ENCODE measurements around the gene CARS1.
A peak's percentile ranks its signal among the peaks of the same experiment; 100 is the strongest.

Gene CARS1

DNA sequence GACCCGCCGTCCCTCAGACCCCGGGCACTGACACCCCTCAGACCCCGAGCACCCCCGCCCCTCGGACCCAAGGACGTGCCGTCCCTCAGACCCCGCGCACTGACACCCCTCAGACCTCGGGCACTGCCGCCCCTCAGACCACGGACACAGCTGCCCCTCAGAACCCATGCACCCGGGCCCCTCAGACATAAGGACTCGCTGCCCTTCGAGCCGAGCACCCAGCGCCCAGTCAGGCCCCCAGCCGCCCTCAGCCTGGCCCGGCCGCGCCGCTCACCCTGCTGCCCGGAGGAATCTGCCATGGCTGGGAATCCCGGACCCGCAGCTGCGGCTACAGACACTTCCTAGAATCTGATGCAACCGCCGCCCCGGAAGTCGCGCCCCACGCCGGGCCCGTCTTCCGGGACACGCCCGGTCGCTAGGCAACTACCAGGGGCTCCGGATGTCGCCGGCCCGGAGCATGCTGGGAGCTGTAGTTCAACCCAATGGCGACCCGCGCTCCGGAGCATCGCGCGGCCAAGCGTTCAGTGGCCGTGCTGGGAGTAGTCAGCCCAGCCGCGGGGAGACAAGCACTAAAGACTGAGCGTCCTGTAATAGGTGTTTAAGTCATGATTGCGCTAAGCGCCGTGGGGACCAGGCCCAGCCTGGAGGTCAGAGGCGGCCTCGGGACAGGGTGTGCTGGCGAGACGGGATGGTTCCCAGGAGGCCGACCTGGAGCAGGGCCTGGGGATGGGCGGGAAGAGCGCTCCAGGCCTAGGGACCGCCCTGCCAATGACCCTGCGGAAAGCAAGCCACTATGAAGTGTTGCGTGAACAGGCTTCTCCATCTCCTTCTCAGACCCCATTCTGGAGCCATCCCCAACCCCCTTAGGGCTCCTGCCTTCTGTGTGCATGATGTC lies at the start of gene CARS1:
CARS1 (minus strand) TSS at position 355 of the 895 bp plus-strand sequence; CDS start at position 299, 56 bp downstream.
- DNase-seq, result peak; percentile 69

DNA sequence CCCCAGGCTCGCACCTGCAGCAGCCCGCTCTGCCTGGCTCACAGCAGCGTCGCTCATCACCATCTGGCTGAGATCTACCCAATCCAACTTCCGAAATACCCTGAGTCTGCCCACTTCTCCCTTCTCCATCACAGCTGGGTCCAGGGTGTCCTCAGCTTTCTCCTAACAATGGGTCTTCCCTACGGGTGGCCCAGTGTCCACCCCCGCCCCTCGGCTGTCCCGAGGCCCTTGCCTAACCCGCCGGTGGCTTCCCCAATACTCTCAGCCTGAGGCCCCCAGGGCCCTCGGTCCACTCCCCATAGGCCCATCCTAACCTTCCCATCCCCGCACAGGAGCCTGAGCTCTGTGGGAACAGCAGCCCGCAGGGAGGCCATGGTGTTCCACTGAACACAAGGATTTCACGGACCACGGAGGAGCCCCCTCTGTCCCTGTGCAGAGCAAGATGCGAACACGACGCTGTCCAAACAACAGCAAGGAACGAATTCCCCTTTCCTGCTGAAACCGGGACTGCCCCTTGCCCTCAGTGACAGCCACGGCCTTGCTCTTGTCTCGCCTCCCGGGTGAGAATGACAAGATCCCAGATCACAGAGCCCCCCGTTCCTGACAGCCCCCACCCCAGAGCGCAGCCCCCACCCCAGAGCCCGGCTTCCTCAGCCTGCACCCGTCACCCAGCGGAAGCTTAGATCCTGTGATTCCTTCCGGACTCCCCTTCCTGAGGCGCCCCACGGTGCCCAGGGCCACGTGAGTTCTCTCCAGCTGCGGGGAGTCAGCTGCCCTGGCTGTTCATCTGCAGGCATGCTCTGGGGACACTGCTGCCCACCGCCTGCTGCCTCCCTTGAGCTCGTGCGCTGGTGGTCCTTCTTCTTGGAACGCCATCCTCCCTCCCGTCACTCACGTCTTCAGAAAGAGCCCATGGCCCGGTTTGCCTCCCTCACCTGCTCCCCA lies 48.8 kb upstream of the CARS1 start:
- DNase-seq, result no peak

DNA sequence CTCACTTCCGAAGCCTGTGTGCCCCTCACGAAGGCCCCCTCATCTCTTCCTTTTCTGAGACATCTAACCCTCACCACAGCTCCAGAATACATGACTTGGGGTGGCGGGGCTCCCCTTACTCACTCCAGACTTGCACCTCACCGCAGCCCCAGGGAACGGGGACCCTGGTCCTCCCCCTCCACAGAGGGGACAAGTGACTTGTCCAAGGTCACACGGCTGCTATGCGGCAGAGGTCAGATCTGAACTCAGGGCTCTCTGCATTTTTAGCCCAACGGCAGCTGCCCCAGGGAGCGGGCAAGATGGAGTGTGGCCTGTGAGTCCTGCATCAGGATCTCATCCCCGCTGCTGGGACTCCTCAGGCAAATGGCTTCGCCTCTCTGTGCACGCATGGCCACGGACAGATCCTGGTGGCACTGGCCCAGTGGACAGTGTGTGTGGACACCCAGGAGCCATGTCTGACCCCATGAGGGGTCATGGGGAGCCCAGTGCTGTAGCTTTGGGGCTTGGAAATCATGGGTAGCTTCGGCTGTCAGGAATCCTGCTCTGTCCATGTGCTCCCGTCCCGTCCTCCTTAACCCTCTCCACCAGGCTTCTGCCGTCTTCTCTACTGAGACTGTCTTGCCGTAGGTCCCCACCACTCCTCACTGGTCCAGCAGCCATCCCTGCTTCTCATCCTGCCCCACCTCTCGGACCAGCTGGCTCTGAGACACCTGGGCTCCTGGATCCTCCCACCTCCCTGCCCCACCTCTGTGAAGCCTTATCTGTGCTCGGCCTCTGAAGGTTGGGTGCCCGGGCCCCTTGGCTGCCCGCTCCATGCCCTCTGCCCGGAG lies 48.0 kb upstream of the CARS1 start:
- DNase-seq, result no peak

DNA sequence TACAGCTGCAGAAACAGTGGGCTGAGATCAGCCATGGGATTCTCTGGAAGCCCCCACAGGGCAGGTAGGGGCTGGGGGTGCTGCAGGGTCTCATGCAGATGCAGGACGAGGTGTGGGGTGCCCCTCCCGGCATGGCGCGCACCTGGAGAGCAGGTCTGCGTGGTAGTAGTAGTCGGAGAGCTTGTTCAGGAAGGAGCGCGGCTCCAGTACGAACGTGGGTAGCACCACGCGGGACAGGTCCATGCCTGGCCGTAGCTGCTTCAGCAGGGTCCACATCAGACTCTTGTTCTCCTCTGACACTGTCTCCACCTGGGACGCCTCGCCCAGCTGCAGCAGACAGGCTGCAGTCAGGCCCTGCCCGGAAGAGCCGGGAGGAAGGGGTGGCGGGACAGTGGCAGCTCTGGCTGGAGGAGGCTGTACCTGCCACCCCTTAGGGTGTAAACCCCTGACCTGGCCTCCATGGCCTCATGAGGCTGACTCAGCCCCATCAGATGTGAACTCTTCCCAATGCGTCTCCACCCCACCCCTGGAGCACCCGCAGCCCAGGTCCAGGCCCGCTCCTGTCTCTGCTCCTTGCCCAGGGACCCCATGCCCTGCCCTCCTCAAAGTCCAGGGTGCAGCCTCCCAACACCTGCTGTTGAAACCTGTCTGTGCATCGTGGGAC lies 47.0 kb upstream of the CARS1 start:
- no peak for DNase-seq

DNA sequence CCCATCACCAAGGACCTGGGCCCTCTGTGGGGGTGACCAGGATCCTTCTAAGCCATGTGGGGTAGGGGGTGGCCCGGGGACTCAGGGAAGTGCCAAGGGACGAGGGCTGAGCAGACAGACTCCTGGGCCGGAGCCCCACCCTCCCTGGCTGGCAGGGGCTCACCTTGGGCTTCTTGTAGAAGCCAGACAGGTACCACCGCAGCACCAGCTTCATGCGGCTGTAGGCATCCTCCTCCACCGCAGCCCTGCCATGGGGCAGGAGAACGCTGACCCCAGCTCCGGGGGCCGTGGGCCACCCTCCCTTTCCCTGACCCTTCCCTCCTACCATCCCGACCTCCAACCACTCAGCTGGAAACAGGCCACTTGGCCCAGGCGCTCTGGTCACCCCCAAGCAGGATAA lies 45.9 kb upstream of the CARS1 start:
- no peak for DNase-seq

DNA sequence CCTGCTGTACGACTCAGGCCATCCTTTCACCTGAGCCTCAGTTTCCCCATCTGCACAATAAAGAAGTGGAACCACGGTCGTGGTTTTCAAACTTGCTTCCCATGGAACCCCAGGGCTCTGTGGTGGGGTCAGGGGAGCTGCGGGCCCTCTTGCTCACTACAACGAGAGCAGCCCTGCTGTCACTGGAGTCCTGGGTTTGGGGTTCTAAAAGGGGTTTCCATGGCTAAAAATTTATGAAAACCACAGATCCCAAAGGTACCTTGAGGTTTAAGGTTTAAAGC lies 45.4 kb upstream of the CARS1 start:
- no peak for DNase-seq

DNA sequence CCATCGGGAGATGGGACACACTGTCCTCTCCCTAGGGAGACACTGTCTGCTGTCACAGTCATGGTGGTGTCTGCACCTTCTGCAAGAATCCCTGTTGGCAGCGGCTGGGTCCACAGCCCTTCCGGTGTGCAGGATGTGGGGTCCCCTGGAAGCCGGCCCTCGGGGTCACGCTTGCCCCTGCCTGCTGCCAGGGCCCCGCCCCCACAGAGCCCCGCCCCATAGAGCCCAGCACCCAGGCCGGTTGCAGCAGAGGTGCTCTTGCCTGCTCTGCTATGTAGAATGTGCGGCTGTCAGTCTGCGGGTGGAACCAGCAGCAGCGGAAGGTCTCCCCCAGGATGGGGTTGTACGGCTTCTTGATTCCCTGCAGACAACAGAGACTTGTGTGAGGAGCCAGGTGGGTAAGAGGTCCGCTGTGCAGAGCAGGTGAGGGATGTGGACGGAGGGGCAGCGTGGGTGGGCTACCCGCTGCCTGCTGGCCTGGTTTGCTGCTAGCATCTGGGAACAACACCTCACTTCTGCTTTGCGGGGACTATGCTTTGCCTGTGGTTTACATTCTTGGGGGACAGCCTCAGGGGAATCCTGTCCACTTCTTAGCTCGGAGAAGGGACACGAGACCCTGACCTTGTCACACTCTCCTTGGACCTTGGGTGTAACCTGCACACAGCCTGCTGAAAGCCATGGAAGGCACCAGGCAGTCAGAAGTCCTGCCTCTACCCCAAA lies 44.9 kb upstream of the CARS1 start:
- DNase-seq, result no peak

DNA sequence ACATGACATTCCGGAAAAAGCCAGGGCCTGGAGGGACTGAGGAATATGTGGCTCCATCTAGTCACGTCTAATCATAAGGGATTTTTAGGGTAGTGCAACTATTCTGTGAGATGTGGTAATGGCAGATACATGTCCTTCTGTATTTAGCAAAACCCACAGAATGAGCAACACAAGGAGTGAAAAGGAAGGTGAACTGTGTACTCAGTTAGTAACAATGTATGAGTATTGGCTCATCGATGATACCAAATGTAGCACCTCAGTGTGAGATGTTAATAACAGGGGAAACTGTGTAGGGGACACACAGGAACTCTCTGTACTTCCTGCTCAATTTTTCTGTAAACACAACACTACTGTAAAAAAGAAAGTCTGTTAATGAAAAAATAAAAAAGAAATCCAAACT lies 42.0 kb upstream of the CARS1 start:
- no peak for DNase-seq

DNA sequence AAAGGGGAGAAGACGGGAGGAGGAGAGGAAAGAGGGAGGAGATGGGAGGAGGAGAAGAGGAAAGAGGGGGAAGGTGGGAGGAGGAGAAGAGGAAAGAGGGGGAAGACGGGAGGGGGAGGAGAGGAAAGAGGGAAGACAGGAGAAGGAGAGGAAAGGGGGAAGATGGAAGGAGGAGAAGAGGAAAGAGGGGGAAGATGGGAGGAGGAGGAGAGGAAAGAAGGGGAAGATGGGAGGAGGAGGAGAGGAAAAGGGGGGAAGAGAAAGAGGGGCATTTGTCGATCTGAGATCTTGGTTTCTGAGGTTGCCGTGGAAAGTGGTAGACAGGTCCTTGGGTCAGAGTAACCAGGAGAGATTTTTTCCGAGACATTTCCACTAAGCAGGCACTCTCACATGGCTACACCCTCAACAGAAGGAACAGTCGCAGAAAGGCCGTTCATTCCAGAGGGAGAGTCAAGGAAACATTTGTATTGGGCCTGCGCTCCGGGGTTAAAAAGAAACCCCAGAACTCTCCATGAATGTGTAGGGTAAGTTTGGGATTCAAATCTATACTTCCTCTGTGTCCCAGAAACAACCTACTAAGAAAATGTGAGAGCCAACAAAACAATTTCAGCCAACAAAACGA lies 39.8 kb upstream of the CARS1 start:
- DNase-seq, result no peak

DNA sequence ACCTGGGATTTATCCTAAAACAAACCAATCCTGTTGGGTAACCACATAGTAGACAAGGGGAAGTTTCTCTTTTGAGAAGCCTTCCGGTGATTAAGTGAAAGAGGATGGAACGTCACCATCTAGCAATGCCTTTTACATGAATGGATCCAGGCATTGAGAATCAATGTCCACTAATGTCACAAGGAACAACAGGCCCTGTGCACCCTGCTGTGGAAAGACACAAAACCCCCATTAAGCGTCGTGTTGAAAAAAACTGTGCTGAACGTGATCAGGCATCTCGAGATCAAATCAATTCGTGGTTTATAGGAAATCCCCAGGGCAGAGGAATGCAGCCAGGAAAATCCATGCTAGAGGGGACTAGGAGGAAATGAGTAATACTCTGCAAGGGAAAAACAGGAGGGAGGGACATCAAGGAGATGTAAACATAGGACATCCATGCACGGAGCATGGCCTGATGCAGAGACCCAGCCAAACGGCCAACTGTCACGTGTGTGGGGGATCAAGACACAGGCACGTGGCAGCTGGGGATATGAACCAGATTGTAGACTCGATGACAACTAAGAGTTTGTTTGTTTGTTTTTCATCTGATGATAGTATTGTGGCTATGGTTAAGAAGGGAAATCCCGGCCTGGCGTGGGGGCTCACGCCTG lies 38.6 kb upstream of the CARS1 start:
- no peak for DNase-seq

DNA sequence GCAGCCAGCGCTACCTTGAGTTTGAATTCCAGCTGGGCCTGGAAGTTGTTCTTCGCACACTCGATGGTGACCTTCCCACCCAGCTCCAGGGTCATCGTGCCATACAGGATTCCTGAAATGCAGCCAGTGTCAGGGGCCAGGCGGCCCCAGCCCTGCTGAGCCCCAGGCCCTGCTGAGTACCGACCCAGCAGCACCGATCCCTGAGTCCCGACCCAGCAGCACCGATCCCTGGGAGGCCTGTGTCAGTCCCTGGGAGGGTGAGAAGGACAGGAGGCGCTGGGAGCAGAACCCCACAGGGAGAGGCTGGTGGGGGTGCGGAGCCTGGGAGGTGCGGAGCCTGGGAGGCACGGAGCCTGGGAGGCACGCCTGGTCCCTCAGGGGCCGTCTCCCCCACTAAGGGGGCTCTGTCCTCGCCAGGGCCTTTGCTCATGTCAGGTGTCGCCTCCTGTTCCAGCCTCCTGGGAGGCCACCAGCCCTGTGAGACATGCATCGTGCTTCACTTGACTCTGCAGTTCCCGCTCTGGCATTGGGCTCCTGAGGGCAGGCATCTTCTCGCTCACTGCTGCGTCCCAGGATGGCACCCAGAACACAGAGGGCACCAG lies 37.1 kb upstream of the CARS1 start:
- no peak for DNase-seq

DNA sequence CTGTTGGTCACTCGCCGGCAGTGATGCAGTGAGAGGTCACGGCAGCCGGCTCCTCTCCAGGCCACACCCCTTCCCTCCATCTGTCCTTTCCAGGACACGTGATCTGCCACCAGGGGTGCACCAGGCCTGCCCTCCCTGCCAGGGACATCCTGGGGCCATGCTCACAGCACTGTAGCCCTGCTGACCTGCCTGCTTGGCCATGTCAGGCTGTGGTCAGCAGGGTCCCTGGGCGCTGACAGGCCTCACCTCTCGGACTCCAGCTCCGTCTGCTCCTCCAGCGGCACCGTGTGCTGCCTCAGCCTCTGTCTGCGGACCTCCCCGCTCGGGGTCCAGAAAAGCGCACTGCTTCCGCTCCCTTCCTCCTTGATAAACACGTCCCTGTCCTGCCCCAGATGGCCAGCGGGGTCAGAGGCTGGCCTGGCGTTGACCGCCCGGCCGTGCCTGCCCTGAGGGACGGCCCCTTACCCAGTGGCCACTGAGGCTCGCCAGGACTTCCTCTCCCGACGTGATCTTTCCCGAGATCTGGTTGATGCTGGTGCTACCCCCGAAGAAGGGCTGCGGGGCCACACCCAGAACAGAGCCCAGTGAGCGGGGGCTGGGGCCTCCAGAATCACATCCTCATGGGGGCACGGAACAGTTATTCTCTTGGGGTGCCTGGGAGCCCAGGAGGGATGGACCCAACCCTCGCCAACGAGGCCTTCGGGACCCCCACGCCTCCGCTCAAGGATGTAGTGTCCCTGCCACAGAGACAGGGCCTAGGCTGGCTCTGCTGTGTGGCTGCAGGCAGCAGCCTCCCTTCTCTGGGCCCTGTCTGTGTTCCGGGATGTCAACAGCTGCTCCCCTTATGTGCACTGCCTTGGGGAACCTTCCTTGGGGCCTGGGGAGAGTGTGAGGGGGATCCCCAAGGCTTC lies 36.3 kb upstream of the CARS1 start:
- no peak for DNase-seq

DNA sequence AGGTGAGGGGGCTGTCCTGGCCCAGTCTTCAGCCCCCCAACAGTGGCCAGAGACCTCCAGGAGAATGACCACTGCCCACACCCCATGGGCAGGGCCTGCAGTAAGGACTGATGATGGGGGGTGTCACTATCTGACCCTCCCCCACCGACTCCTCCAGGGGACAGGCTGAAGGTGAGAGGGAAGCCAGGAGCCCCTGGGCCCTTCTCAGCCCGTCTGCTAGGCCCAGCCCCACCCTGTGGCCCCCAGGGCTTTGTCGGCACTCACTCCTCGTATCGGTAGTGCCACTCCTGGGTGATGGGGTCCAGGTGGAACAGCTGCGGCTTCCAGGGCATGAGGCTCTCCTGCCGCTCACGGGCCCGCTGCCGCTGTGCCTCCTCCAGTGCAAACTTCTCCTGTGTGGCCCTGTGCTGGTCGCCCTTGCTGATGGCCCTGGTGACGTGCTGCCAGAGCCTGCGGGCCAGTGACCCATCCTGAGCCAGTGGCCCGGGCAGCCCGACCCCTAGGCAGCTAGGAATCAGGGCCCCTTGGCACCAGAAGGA lies 35.4 kb upstream of the CARS1 start:
- no peak for DNase-seq

DNA sequence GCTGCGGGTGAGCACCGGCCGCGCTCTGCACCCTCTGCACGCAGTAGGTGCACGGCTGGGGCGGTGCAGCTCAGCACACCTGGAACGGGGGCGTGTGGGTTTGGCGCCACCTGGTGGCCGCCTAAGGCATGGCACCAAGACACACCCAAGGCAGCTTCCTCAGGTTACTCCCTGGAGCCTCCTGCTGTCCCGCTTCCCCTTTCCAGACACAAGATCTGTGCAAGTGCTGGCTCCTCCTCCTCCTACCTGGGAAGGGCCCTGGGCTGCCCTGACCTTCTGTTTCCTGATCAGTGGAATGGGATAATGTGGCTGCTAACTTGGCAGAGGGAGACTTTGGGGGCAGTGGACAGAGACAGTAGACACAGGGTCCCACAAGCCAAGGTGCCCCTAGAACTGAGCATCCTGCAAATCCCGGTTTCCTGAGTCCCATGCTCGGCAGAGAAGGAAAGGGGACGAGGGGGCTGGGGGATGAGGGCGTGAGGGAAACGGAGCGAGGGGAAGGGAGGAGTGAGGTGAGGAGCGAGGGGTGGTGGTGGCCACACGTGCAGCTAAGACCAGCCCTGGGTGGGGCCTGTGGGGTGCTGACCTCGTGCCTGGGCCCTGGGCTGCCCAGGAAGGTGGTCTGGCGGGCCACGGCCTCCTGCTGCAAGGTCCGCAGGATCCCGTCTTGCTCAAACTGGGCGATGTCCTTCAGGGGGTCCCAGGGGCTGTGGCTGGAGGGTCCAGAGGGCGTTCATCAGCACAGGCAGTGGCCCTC lies 34.8 kb upstream of the CARS1 start:
- DNase-seq, result peak; percentile 9

DNA sequence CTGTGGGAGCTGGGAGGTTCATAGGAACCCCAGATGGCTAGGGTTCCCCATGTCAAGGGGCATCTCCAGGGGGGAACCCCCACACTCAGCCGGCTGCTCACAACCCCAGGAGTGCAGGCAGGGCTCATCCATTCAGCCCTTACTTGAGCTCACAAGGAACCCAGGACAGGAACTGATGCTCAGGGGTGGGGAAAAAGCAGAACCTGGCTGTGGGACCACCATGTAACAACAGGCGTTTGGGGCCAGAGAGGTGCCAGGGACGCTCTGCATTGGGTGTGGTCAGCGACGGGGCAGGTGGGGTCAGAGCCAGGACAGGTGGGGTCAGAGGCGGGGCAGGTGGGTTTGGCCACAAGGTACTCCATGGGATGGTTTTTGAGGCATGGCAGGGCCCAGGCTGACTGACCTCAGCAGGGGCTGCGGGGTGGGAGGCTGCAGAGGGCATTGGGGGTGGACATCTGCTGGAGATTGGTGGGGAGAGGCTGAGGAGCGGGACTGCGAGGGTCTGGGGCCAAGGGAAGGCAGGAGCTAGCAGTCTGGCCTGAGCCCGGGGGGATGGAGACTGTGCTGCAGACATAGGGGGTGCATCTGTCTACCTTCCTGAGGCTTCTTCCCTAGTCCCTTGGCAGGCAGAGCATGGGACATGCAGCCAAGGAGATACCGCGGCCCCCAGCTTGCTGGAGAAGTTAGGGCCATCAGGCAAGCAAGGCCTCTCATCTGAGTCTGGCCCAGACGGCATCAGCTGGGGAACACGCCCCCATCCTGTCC lies 34.0 kb upstream of the CARS1 start:
- DNase-seq, result no peak

DNA sequence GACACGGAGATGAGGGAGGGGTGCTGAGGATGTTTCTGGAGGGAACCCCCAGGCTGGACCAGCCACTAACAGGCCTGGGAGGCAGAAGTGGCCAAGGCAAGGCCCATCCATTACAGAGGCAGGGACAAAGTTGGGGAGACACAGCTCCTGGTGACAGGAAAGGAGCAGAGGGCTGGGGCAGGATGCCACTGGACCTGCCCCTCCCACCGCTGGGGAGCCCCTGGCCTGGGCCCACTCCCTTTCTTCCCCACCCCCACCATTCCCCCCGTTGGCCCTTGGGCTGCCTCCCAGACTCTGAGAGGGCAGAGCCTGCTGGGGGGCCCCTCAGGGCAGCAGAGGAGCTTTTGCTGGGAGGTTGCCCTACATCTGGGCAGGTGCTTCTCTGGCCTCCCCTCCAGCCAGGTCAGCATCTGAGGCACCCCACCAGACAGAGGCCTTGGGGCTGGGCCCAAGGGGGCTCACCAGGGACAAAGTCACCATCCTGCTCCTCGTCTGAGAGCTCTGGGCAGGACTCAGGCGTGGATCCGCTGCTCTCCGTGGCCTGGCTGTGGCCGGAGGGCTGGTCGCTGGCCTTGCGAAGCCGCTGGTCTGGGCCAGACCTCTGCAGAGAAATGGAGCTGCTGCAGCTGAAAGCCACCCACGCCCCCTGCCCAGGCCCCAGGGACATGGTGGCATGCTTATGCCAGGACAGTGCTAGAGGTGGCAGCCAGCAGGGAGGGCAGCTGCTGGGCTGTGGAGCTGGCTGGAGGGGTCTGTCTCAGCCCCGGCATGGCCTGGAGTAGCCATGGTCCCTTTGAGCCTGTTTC lies 33.1 kb upstream of the CARS1 start:
- no peak for DNase-seq
